ENCODE results near the gene VMP1. TPM values are rescaled to one million over a fixed set of nuclear protein-coding genes. Genes with fewer than 3 reads are reported as not detected.

VMP1 gene
- total RNA-seq, 1 experiment from 2014 or later: 107 TPM

DNA sequence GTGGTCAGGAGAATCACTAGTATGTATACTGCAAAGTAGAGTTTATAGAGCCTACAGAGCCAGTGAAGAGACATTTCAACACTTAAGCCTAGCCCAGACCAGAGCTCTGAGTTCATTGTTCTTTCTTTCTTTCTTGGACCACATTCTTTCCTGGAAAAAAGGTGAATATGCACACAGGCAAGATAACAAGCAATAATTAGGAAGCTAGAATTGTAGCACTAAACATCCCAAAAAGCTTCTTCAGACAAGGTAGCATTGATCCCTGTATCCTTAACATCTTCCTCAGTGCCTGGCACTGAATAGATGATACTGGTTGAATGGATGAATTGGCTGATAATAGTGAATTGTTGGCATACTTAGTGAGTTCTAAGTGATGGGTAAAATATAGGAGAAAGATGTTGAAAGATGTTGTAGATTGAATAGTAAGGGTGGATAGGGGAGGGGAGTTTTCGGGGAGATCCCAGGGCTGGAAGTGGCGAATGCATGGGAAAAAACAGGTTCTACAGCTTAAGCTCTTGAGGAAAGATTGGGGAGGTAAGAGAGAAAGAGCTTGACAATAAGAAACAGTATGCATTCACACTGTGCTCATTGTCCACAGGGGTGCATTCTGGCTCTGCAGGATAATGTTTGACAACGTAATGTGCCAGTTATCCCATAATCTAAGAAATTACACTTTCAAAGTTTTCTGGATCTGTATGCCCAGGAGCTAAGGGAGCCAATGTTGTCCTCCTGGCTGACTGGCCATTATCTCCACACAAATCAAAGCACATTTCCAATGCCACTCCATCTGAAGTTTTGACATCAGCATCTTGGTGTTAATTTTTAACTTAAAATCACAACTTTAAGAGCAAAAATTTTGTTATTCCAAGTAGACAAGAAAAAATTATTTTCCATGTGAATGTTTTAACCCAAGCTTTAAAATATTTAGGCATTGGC lies 149.7 kb downstream of the VMP1 start:
- POLR2A ChIA-PET (ENCODE audit: low non-redundant PET): no interaction called here

DNA sequence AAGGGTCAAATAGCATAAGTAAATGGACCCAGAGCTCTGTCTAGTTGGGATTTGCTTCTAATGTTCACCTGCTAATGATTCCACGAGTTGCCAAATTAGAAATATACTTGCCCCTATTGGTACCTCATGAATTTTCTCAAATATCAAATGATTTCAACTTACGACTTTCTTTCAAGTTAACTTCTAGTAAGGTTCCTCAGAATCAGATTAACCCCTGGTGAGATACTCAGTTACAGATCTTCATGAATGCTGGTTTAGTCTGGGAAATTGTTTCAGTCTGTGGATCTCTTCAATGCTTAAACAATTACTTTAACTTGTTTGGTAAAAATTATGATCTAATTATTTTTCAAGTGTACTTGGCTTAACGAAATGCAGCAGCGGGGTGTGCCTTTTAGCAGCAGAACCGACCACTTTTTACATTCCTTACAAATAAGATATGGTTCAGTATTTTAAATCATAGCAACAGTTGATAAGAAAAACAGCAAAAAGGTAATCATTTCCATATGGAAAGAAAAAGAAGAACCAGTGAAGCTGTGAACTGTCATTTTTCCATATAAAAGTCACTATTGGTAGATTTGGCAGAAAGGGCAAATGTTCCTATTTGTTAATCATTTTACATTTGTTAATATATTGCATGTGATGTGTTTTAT lies 150.8 kb downstream of the VMP1 start:
- DNase-seq (ENCODE audit: low spot score): no peak
- no peaks in the 10 kb centered on the region for H3K9me3 ChIP-seq (ENCODE audit: low read depth, low read length, poor library complexity, severe bottlenecking)
- H3K36me3 ChIP-seq (ENCODE audit: insufficient read depth, low read length, poor library complexity, severe bottlenecking): peaks cover 5% of the 10 kb centered on the region
- H3K27me3 ChIP-seq (replicated peaks; ENCODE audit: insufficient read depth, low read depth, low read length, poor library complexity): no peaks in the 10 kb centered on the region
- peaks cover 5% of the 10 kb centered on the region for H3K4me1 ChIP-seq (ENCODE audit: insufficient read depth, low read length, poor library complexity, severe bottlenecking)
- ChIA-PET POLR2A (ENCODE audit: low non-redundant PET) (no interaction called here), CTCF (interaction anchor here (0.6 to 1.7 kb wide), 3 partner anchors 9 to 1195 kb away, joined by 3 to 5 read pairs (median 4); no protein-coding TSS in a partner anchor)
- intact Hi-C loops (cut with micrococcal nuclease; ENCODE audit: unreplicated experiment): loop anchor here (2.0 kb wide), 1 partner anchor 105 kb away; no protein-coding TSS in a partner anchor
- TF ChIP-seq EZH2 (IDR thresholded peaks at IDR 0.05; ENCODE audit: borderline replicate concordance, low read depth, low read length, poor library complexity, severe bottlenecking): no peak
- no TSS peak for BruUV-seq (replicated peaks)
- no peak overlapping the region for H3K27ac ChIP-seq (ENCODE audit: low read depth, low read length, poor library complexity, severe bottlenecking)
- no peak overlapping the region for H3K4me3 ChIP-seq (ENCODE audit: low read depth, low read length, poor library complexity, severe bottlenecking)

More for the DNA sequence above, 149.7 kb downstream of the VMP1 start:
- no peak for DNase-seq (ENCODE audit: low spot score)
- H3K9me3 ChIP-seq (ENCODE audit: low read depth, low read length, poor library complexity, severe bottlenecking): no peaks in the 10 kb centered on the region
- intact Hi-C loops (cut with micrococcal nuclease; ENCODE audit: unreplicated experiment): no loop called here
- H3K4me3 ChIP-seq (ENCODE audit: low read depth, low read length, poor library complexity, severe bottlenecking): no peak overlapping the region
- TF ChIP-seq EZH2 (IDR thresholded peaks at IDR 0.05; ENCODE audit: borderline replicate concordance, low read depth, low read length, poor library complexity, severe bottlenecking): no peak
- TF ChIP-seq, protein P1, sequence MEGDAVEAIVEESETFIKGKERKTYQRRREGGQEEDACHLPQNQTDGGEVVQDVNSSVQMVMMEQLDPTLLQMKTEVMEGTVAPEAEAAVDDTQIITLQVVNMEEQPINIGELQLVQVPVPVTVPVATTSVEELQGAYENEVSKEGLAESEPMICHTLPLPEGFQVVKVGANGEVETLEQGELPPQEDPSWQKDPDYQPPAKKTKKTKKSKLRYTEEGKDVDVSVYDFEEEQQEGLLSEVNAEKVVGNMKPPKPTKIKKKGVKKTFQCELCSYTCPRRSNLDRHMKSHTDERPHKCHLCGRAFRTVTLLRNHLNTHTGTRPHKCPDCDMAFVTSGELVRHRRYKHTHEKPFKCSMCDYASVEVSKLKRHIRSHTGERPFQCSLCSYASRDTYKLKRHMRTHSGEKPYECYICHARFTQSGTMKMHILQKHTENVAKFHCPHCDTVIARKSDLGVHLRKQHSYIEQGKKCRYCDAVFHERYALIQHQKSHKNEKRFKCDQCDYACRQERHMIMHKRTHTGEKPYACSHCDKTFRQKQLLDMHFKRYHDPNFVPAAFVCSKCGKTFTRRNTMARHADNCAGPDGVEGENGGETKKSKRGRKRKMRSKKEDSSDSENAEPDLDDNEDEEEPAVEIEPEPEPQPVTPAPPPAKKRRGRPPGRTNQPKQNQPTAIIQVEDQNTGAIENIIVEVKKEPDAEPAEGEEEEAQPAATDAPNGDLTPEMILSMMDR (conservative IDR thresholded peaks at IDR 0.05; ENCODE audit: low read depth, low read length): no peak
- CTCF ChIA-PET: no interaction called here
- no peak overlapping the region for H3K27ac ChIP-seq (ENCODE audit: low read depth, low read length, poor library complexity, severe bottlenecking)
- no peaks in the 10 kb centered on the region for H3K27me3 ChIP-seq (replicated peaks; ENCODE audit: insufficient read depth, low read depth, low read length, poor library complexity)
- no peaks in the 10 kb centered on the region for H3K36me3 ChIP-seq (ENCODE audit: insufficient read depth, low read length, poor library complexity, severe bottlenecking)
- no TSS peak for BruUV-seq (replicated peaks)
- H3K4me1 ChIP-seq (ENCODE audit: insufficient read depth, low read length, poor library complexity, severe bottlenecking): peaks cover 5% of the 10 kb centered on the region

- no peak for DNase-seq (ENCODE audit: low spot score)
- BruUV-seq (replicated peaks): no TSS peak
- H3K4me1 ChIP-seq (ENCODE audit: insufficient read depth, low read length, poor library complexity, severe bottlenecking): peaks cover 5% of the 10 kb centered on the region
- intact Hi-C loops (cut with micrococcal nuclease; ENCODE audit: unreplicated experiment): loop anchor here (2.0 kb wide), 1 partner anchor 106 kb away; no protein-coding TSS in a partner anchor
- H3K4me3 ChIP-seq (ENCODE audit: low read depth, low read length, poor library complexity, severe bottlenecking): no peak overlapping the region
- no peak overlapping the region for H3K27ac ChIP-seq (ENCODE audit: low read depth, low read length, poor library complexity, severe bottlenecking)
- H3K27me3 ChIP-seq (replicated peaks; ENCODE audit: insufficient read depth, low read depth, low read length, poor library complexity): no peaks in the 10 kb centered on the region
- ChIA-PET POLR2A (ENCODE audit: low non-redundant PET) (interaction anchor here (0.7 kb wide), 1 partner anchor 107 kb away, joined by 6 read pairs; no protein-coding TSS in a partner anchor), CTCF (interaction anchor here (0.6 to 1.7 kb wide), 5 partner anchors 10 to 1196 kb away, joined by 3 to 5 read pairs (median 4); partner anchors contain the start of gene TUBD1)
- TF ChIP-seq EZH2 (IDR thresholded peaks at IDR 0.05; ENCODE audit: borderline replicate concordance, low read depth, low read length, poor library complexity, severe bottlenecking): no peak
- TF ChIP-seq, protein P1 (conservative IDR thresholded peaks at IDR 0.05; ENCODE audit: low read depth, low read length): no peak
- no peaks in the 10 kb centered on the region for H3K9me3 ChIP-seq (ENCODE audit: low read depth, low read length, poor library complexity, severe bottlenecking)
- H3K36me3 ChIP-seq (ENCODE audit: insufficient read depth, low read length, poor library complexity, severe bottlenecking): peaks cover 5% of the 10 kb centered on the region
These were observed 151.5 kb downstream of the VMP1 start for GRCh38 chr17:59858932-59859331.

All from A673 (cell line).